SK-N-SH (cell line): ENCODE measurements around the gene GLIS1. TPM values are rescaled to one million over a fixed set of nuclear protein-coding genes. Genes with fewer than 3 reads are reported as not detected.

Experiments used
- CTCF ChIA-PET: fragments of 300-600, 350-600 bp; formaldehyde crosslinking; extraction: SDS; loops from one replicate; lab custom pipeline; 2021; lab: Yijun Ruan, JAX
- POLR2A ChIA-PET: fragments of 350-600 bp; sonication (Branson Sonifier 250); formaldehyde crosslinking; extraction: SDS; loops from one replicate; lab custom pipeline; 2020; ENCODE audit warnings: antibody characterized with exemption, inconsistent platforms; lab: Yijun Ruan, JAX
- DNase-seq: peaks from one replicate; pipeline ENCODE4 v3.0.0; 2012
- H2AFZ ChIP-seq: fragments of 200-600 bp; sonication (generic); 2 replicates; pipeline ENCODE4 v1.8.1; 2016; ENCODE audit warnings: antibody characterized with exemption, mild to moderate bottlenecking, low read depth
- H3F3A ChIP-seq: fragments of 200-600 bp; sonication (generic); replicated peaks from 2 replicates; pipeline ENCODE3; 2016; ENCODE audit warnings: antibody characterized with exemption, mild to moderate bottlenecking; ENCODE audit not compliant: insufficient read depth
- H3K27ac ChIP-seq, 2 experiments: fragments of 200-500 bp in 1 of 2; fragments of 200-600 bp in 1 of 2; sonication (Bioruptor generic) in 1 of 2; sonication (generic), shearing (Covaris generic) in 1 of 2; 2 replicates each; pipeline versions ENCODE4 v1.5.1 to v1.6.1; 2014 to 2016; ENCODE audit warnings: low read depth in 2 of 2, inconsistent platforms in 1 of 2, low read length in 1 of 2, mild to moderate bottlenecking in 1 of 2, mixed read lengths in 1 of 2
- H3K27me3 ChIP-seq: fragments of 200-600 bp; sonication (generic), shearing (Covaris generic); 2 replicates; pipeline ENCODE4 v1.6.1; 2016; ENCODE audit warnings: mixed run types; ENCODE audit not compliant: insufficient read depth
- H3K36me3 ChIP-seq, 2 experiments: fragments of 200-500 bp in 1 of 2; fragments of 200-600 bp in 1 of 2; sonication (Bioruptor generic) in 1 of 2; sonication (generic) in 1 of 2; replicated peaks in 1 of 2; 2 replicates each; pipeline versions ENCODE3 to v1.5.1; 2014 to 2016; ENCODE audit warnings: low read length in 1 of 2, mild to moderate bottlenecking in 1 of 2; ENCODE audit not compliant: insufficient read depth in 2 of 2, control insufficient read depth in 1 of 2
- H3K4me1 ChIP-seq, 2 experiments: fragments of 200-500 bp in 1 of 2; fragments of 200-600 bp in 1 of 2; sonication (Bioruptor generic) in 1 of 2; sonication (generic), shearing (Covaris generic) in 1 of 2; 2 replicates each; pipeline versions ENCODE4 v1.5.1 to v1.6.1; 2014 to 2016; ENCODE audit warnings: low read depth in 1 of 2, low read length in 1 of 2, mixed run types in 1 of 2; ENCODE audit not compliant: insufficient read depth in 2 of 2, control insufficient read depth in 1 of 2
- H3K4me2 ChIP-seq: fragments of 200-600 bp; sonication (generic), shearing (Covaris generic); 2 replicates; pipeline ENCODE4 v1.6.1; 2017; ENCODE audit warnings: mixed run types
- H3K4me3 ChIP-seq, 2 experiments: fragments of 200-500 bp in 1 of 2; fragments of 200-600 bp in 1 of 2; sonication (Bioruptor generic) in 1 of 2; sonication (generic), shearing (Covaris generic) in 1 of 2; 2 replicates each; pipeline versions ENCODE4 v1.5.1 to v1.8.1; 2014 to 2016; ENCODE audit warnings: low read depth in 2 of 2, inconsistent platforms in 1 of 2, low read length in 1 of 2, mild to moderate bottlenecking in 1 of 2, mixed read lengths in 1 of 2, moderate library complexity in 1 of 2
- H3K79me2 ChIP-seq: fragments of 200-600 bp; sonication (generic); 2 replicates; pipeline ENCODE4 v1.8.1; 2017; ENCODE audit warnings: mild to moderate bottlenecking; ENCODE audit not compliant: insufficient read depth
- H3K9ac ChIP-seq: fragments of 200-600 bp; sonication (generic); 2 replicates; pipeline ENCODE4 v1.6.1; 2017; ENCODE audit warnings: mixed run types
- H3K9me2 ChIP-seq: fragments of 200-600 bp; sonication (generic); 2 replicates; pipeline ENCODE4 v1.6.1; 2017; ENCODE audit warnings: mixed run types
- H3K9me3 ChIP-seq: fragments of 200-600 bp; sonication (generic); 2 replicates; pipeline ENCODE4 v1.6.1; 2017; ENCODE audit warnings: mixed run types, mild to moderate bottlenecking, moderate library complexity
- H4K20me1 ChIP-seq: fragments of 200-600 bp; sonication (generic); 2 replicates; pipeline ENCODE4 v1.6.1; 2017; ENCODE audit warnings: mild to moderate bottlenecking, mixed run types; ENCODE audit not compliant: insufficient read depth
- ELF1 ChIP-seq: IDR thresholded peaks from 2 replicates; pipeline ENCODE4 v1.4.0; 2012
- EP300 ChIP-seq, 2 experiments: IDR thresholded peaks; 2 replicates each; pipeline versions ENCODE4 v1.4.0 to v1.6.1; 2012; ENCODE audit warnings: borderline replicate concordance in 1 of 2, low read depth in 1 of 2, low read length in 1 of 2
- FOSL2 ChIP-seq: IDR thresholded peaks from 2 replicates; pipeline ENCODE4 v1.4.0; 2012; ENCODE audit warnings: low read depth, mild to moderate bottlenecking, moderate library complexity, borderline replicate concordance
- FOXM1 ChIP-seq: IDR thresholded peaks from 2 replicates; pipeline ENCODE4 v1.4.0; 2012; ENCODE audit warnings: low read depth, mild to moderate bottlenecking
- GABPA ChIP-seq: IDR thresholded peaks from 2 replicates; pipeline ENCODE4 v1.4.0; 2012; ENCODE audit warnings: low read depth, mild to moderate bottlenecking
- GATA2 ChIP-seq: sonication (generic); formaldehyde crosslinking; IDR thresholded peaks from 2 replicates; pipeline ENCODE4 v1.5.0; 2020; ENCODE audit warnings: mild to moderate bottlenecking, missing genetic modification reagents
- JUND ChIP-seq: IDR thresholded peaks from 2 replicates; pipeline ENCODE4 v1.4.0; 2012
- MAX ChIP-seq: IDR thresholded peaks from 2 replicates; pipeline ENCODE4 v1.4.0; 2012; ENCODE audit warnings: low read depth
- MXI1 ChIP-seq: IDR thresholded peaks from 2 replicates; pipeline ENCODE4 v1.6.1; 2012; ENCODE audit warnings: mild to moderate bottlenecking, low read depth, low read length, improper control_type of control experiment
- NFIC ChIP-seq: IDR thresholded peaks from 2 replicates; pipeline ENCODE4 v1.4.0; 2012; ENCODE audit warnings: borderline replicate concordance
- NRF1 ChIP-seq: IDR thresholded peaks from 2 replicates; pipeline ENCODE4 v1.6.1; 2012; ENCODE audit warnings: low read depth, mild to moderate bottlenecking, low read length
- PBX3 ChIP-seq: IDR thresholded peaks from 2 replicates; pipeline ENCODE4; 2012
- POLR2AphosphoS5 ChIP-seq: IDR thresholded peaks from 2 replicates; pipeline ENCODE4 v1.6.1; 2012; ENCODE audit warnings: low read depth, low read length
- REST ChIP-seq: IDR thresholded peaks from 2 replicates; pipeline ENCODE4 v1.6.1; 2012; ENCODE audit warnings: mild to moderate bottlenecking, low read depth, low read length, moderate library complexity
- RXRA ChIP-seq: IDR thresholded peaks from 2 replicates; pipeline ENCODE4 v1.4.0; 2012; ENCODE audit warnings: low read depth, mild to moderate bottlenecking, borderline replicate concordance
- SIN3A ChIP-seq: IDR thresholded peaks from 2 replicates; pipeline ENCODE4 v1.6.1; 2012; ENCODE audit warnings: low read depth, mild to moderate bottlenecking, low read length, moderate library complexity, borderline replicate concordance
- SMC3 ChIP-seq: IDR thresholded peaks from 2 replicates; pipeline ENCODE4 v1.6.1; 2012; ENCODE audit warnings: low read depth, low read length, improper control_type of control experiment
- TCF12 ChIP-seq: IDR thresholded peaks from 2 replicates; pipeline ENCODE4 v1.4.0; 2012
- TEAD4 ChIP-seq: IDR thresholded peaks from 2 replicates; pipeline ENCODE4 v1.4.0; 2012; ENCODE audit warnings: mild to moderate bottlenecking, borderline replicate concordance; ENCODE audit not compliant: insufficient read depth
- WGBS: methylation state at CpG from one replicate; pipeline ENCODE4 v1.1.6; 2017; ENCODE audit warnings: low lambda C conversion rate; 5-methylcytosine and 5-hydroxymethylcytosine counted together
- polyA plus RNA-seq, 3 experiments: library from polyadenylated mRNA; depleted of rRNA; stranded (reverse); fragments of >200 nt; gene quantifications; 2 replicates each; pipeline ENCODE4 v1.2.3, GENCODE V29; 2012

The GLIS1 gene
- polyA plus RNA-seq, 1 of the 3 experiments (the other 2 are of a cell fraction) = 0.13 TPM

- Histone ChIP-seq H3K9ac (no peak overlapping the region), H3K9me2 (no peaks in the 10 kb centered on the region), H3K36me3 (no peaks in the 10 kb centered on the region), H3K4me3 (no peak overlapping the region; a peak in 1 of 4 replicates), H3K27ac (peak overlapping the region; percentile 59 to 73), H3F3A (no peaks in the 10 kb centered on the region), H3K27me3 (no peaks in the 10 kb centered on the region), H3K4me2 (peak overlapping the region; percentile 63; the same call in 1 of the 2 replicates), H2AFZ (no peak overlapping the region), H3K79me2 (no peaks in the 10 kb centered on the region), H3K9me3 (no peaks in the 10 kb centered on the region), H4K20me1 (no peaks in the 10 kb centered on the region; the same call in 1 of the 2 replicates), H3K4me1 (peaks cover 0 to 18% of the 10 kb centered on the region in 2 experiments; a peak in 2 of 4 replicates)
- DNase-seq = peak; percentile 44
- WGBS = 26% methylated on average over 10 of the region's 10 CpGs
- no peak for TF ChIP-seq RXRA
- peak in 1 of 2 experiments; percentile 62; a peak in 1 of 4 replicates for TF ChIP-seq EP300 (IDR thresholded peaks at IDR 0.05; ENCODE audit: borderline replicate concordance in 1 of 2, low read depth in 1 of 2, low read length in 1 of 2)
- TF ChIP-seq JUND = peak; percentile 71
- no peak for TF ChIP-seq TEAD4
- TF ChIP-seq POLR2AphosphoS5 = peak; percentile 65; the same call in 1 of the 2 replicates
- peak; percentile 30; the same call in 1 of the 2 replicates for TF ChIP-seq FOSL2
- peak; percentile 97 for TF ChIP-seq TCF12
- peak; percentile 82 for TF ChIP-seq PBX3
- no peak for TF ChIP-seq NRF1
- ChIA-PET POLR2A (interaction anchor here (0.6 to 0.7 kb wide), 2 partner anchors 15 to 27 kb away, joined by 3 read pairs; no protein-coding TSS in a partner anchor), CTCF (interaction anchor here (0.9 to 1.7 kb wide), 5 partner anchors 10 to 167 kb away, joined by 3 to 6 read pairs (median 3); no protein-coding TSS in a partner anchor)
Observed at GRCh38 chr1:53655931-53656746, 82.8 kb downstream of the GLIS1 start.

- no peaks in the 10 kb centered on the region for H3K79me2 ChIP-seq
- no peaks in the 10 kb centered on the region; the same call in 1 of the 2 replicates for H4K20me1 ChIP-seq
- H3K4me2 ChIP-seq = 0 out of 2 replicates have a peak overlapping the region, but pooled peaks have one; percentile 21
- 83% methylated on average over 27 of the region's 27 CpGs for WGBS
- no peak for DNase-seq
- no peaks in the 10 kb centered on the region for H3K9me2 ChIP-seq
- H2AFZ ChIP-seq = no peak overlapping the region
- H3K4me1 ChIP-seq = peaks cover 0 to 21% of the 10 kb centered on the region in 2 experiments; a peak in 2 of 4 replicates
- POLR2A ChIA-PET = no interaction called here
- peaks cover under 1% of the 10 kb centered on the region for H3F3A ChIP-seq
- H3K4me3 ChIP-seq = no peak overlapping the region
- CTCF ChIA-PET = interaction anchor here (1.2 kb wide), 1 partner anchor 24 kb away, joined by 3 read pairs; no protein-coding TSS in a partner anchor
- H3K27ac ChIP-seq = no peak overlapping the region
- no peaks in the 10 kb centered on the region for H3K27me3 ChIP-seq
- no peak overlapping the region for H3K9ac ChIP-seq
- no peaks in the 10 kb centered on the region for H3K9me3 ChIP-seq
- H3K36me3 ChIP-seq = no peaks in the 10 kb centered on the region
- TF ChIP-seq GABPA (no peak), GATA2 (CRISPR knock-in tag) (no peak), MXI1 (no peak), EP300 (IDR thresholded peaks at IDR 0.05; ENCODE audit: borderline replicate concordance in 1 of 2, low read depth in 1 of 2, low read length in 1 of 2) (no peak), ELF1 (no peak), FOXM1 (no peak), SMC3 (no peak), SIN3A (no peak), NFIC (no peak), TCF12 (no peak), MAX (no peak), REST (no peak)
Observed at GRCh38 chr1:53654216-53655210, 84.5 kb downstream of the GLIS1 start.
